Gastroesophageal sphincter (tissue), 3 donors: ENCODE measurements around the gene NEURL1.

ENCODE experiments used
- CTCF ChIP-seq, 4 experiments: fragments of 200-600 bp in 2 of 4; fragments of 450-650 bp in 2 of 4; sonication (generic) in 1 of 4; IDR thresholded peaks; one replicate each; pipeline ENCODE4 v1.5.1; 2017 to 2019; ENCODE audit warnings: antibody characterized with exemption in 4 of 4, mild to moderate bottlenecking in 2 of 4, moderate library complexity in 2 of 4
- EP300 ChIP-seq: sonication (generic); formaldehyde crosslinking; IDR thresholded peaks from one replicate; pipeline ENCODE4 v1.6.1; 2017; ENCODE audit warnings: antibody characterized with exemption, mild to moderate bottlenecking
- POLR2A ChIP-seq, 2 donors: fragments of 450-650 bp; IDR thresholded peaks; one replicate each; pipeline ENCODE4 v1.6.1; 2017; ENCODE audit warnings: antibody characterized with exemption in 2 of 2, mild to moderate bottlenecking in 2 of 2, moderate library complexity in 1 of 2
- POLR2AphosphoS5 ChIP-seq: sonication (generic); formaldehyde crosslinking; IDR thresholded peaks from one replicate; pipeline ENCODE4 v1.6.1; 2017; ENCODE audit warnings: antibody characterized with exemption

- TF ChIP-seq CTCF (IDR thresholded peaks at IDR 0.05) (no peak), POLR2AphosphoS5 (no peak), EP300 (no peak), POLR2A (IDR thresholded peaks at IDR 0.05) (no peak)
Observed at GRCh38 chr10:103563231-103564115, 70.0 kb downstream of the NEURL1 start.
